ENCODE measurements around the gene MKNK1.

Gene MKNK1

GRCh38 chr1:46546210-46546609 is 57.9 kb downstream of the MKNK1 start:
- no peak overlapping the region for H3K9ac ChIP-seq (ENCODE audit: low read length)
- no peak overlapping the region for H3K27ac ChIP-seq (ENCODE audit: low read depth, low read length)
- H3K4me2 ChIP-seq (ENCODE audit: low read depth, low read length, poor library complexity, severe bottlenecking), result no peak overlapping the region
- H2AFZ ChIP-seq (ENCODE audit: low read depth, low read length, severe bottlenecking), result no peak overlapping the region
- no peak overlapping the region for H3K4me3 ChIP-seq (ENCODE audit: insufficient read depth, low read length, poor library complexity, severe bottlenecking)
- no peaks in the 10 kb centered on the region for H3K36me3 ChIP-seq (ENCODE audit: low read length)
- no peaks in the 10 kb centered on the region for H3K9me2 ChIP-seq (replicated peaks; ENCODE audit: insufficient read depth, low read length)
- no peaks in the 10 kb centered on the region for H3F3A ChIP-seq (ENCODE audit: insufficient read depth)
- no peaks in the 10 kb centered on the region for H3K27me3 ChIP-seq (ENCODE audit: low read length)
- no peaks in the 10 kb centered on the region for H4K20me1 ChIP-seq (ENCODE audit: low read depth, low read length)
- no peaks in the 10 kb centered on the region for H3K79me2 ChIP-seq (ENCODE audit: insufficient read depth, low read length)
- TF ChIP-seq CTCF (IDR thresholded peaks at IDR 0.05; ENCODE audit: insufficient read depth, low read length, poor library complexity, severe bottlenecking) (no peak), EZH2phosphoT487 (conservative IDR thresholded peaks at IDR 0.05; ENCODE audit: low read length) (no peak)
- no peaks in the 10 kb centered on the region for H3K9me3 ChIP-seq (ENCODE audit: insufficient read depth, low read length)

- TF ChIP-seq CTCF (IDR thresholded peaks at IDR 0.05; ENCODE audit: insufficient read depth, low read length, poor library complexity, severe bottlenecking) (no peak), EZH2phosphoT487 (conservative IDR thresholded peaks at IDR 0.05; ENCODE audit: low read length) (no peak)
- Histone ChIP-seq H3K4me3 (ENCODE audit: insufficient read depth, low read length, poor library complexity, severe bottlenecking) (no peak overlapping the region), H3K27me3 (ENCODE audit: low read length) (no peaks in the 10 kb centered on the region), H3K9ac (ENCODE audit: low read length) (no peak overlapping the region), H3K36me3 (ENCODE audit: low read length) (no peaks in the 10 kb centered on the region), H4K20me1 (ENCODE audit: low read depth, low read length) (no peaks in the 10 kb centered on the region), H3K4me2 (ENCODE audit: low read depth, low read length, poor library complexity, severe bottlenecking) (no peak overlapping the region), H3F3A (ENCODE audit: insufficient read depth) (no peaks in the 10 kb centered on the region), H3K9me2 (replicated peaks; ENCODE audit: insufficient read depth, low read length) (no peaks in the 10 kb centered on the region), H3K27ac (ENCODE audit: low read depth, low read length) (no peak overlapping the region), H3K79me2 (ENCODE audit: insufficient read depth, low read length) (no peaks in the 10 kb centered on the region), H3K9me3 (ENCODE audit: insufficient read depth, low read length) (no peaks in the 10 kb centered on the region), H2AFZ (ENCODE audit: low read depth, low read length, severe bottlenecking) (no peak overlapping the region)
These were observed 58.3 kb downstream of the MKNK1 start for GRCh38 chr1:46545784-46546183.

GRCh38 chr1:46544561-46545240 is 59.4 kb downstream of the MKNK1 start:
- no peaks in the 10 kb centered on the region for H4K20me1 ChIP-seq (ENCODE audit: low read depth, low read length)
- H3K9me3 ChIP-seq (ENCODE audit: insufficient read depth, low read length), result no peaks in the 10 kb centered on the region
- no peaks in the 10 kb centered on the region for H3K79me2 ChIP-seq (ENCODE audit: insufficient read depth, low read length)
- H2AFZ ChIP-seq (ENCODE audit: low read depth, low read length, severe bottlenecking), result no peak overlapping the region
- H3F3A ChIP-seq (ENCODE audit: insufficient read depth), result no peaks in the 10 kb centered on the region
- H3K4me3 ChIP-seq (ENCODE audit: insufficient read depth, low read length, poor library complexity, severe bottlenecking), result no peak overlapping the region
- no peak overlapping the region for H3K9ac ChIP-seq (ENCODE audit: low read length)
- no peak overlapping the region for H3K4me2 ChIP-seq (ENCODE audit: low read depth, low read length, poor library complexity, severe bottlenecking)
- no peaks in the 10 kb centered on the region for H3K36me3 ChIP-seq (ENCODE audit: low read length)
- no peak for TF ChIP-seq CTCF (IDR thresholded peaks at IDR 0.05; ENCODE audit: insufficient read depth, low read length, poor library complexity, severe bottlenecking)
- TF ChIP-seq EZH2phosphoT487 (conservative IDR thresholded peaks at IDR 0.05; ENCODE audit: low read length), result no peak
- H3K9me2 ChIP-seq (replicated peaks; ENCODE audit: insufficient read depth, low read length), result no peaks in the 10 kb centered on the region
- H3K27me3 ChIP-seq (ENCODE audit: low read length), result no peaks in the 10 kb centered on the region
- H3K27ac ChIP-seq (ENCODE audit: low read depth, low read length), result no peak overlapping the region
